Measurements from ENCODE around the gene KLHL40.

Gene KLHL40

DNA sequence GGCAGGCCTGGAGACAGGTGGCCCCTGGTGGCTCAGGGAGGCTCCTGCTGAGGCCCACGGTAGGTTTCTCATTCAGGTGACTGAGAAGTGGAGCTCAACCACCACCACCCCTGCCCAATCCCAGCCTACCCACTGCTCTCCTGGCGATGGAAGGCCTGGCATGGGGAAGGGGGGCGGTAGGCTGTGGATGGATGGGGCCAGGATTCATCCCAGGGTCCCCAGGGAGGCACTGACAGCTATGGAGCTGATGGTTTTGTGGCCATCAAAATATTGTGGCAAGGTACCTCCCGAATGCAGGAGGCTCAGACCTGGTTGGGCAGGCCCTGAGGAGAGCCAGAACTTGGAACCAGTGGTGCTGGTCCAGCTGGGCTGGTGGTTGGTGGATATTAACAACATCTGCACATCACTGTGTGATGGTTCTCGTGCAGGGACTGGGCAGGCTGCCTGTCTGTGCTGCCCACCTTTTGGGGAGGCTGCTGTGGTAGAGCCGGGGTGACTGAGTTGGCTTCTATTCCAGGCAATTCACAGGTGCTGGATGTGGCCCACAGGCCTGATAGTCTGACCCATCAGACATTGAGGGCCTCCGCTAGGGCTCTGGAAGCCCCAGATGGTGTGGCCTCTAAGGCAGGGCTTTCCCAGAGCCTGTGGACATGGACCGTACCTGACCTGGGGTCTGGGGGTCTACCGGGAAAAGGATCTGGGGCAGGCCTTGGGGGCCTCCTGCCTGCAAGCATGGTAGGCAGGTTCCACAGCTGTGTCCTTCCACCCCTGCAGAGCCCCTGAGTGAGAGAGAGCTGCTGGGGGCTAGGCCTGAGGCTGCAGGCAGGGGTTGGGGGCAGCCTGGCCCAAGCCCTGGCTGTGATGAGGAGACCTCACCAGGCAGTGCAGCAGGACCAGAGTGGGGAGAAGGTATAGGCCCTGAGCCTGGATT is 28.4 kb upstream of the KLHL40 start:
- no peak for DNase-seq (ENCODE audit: extremely low read depth in 1 of 2, low read depth in 1 of 2)

- no peak for DNase-seq (ENCODE audit: extremely low read depth in 1 of 2, low read depth in 1 of 2)
These were observed 27.7 kb upstream of the KLHL40 start for GRCh38 chr3:42657675-42658074.

- no peak for DNase-seq (ENCODE audit: extremely low read depth in 1 of 2, low read depth in 1 of 2)
These were observed 27.1 kb upstream of the KLHL40 start for GRCh38 chr3:42658091-42658770.

DNA sequence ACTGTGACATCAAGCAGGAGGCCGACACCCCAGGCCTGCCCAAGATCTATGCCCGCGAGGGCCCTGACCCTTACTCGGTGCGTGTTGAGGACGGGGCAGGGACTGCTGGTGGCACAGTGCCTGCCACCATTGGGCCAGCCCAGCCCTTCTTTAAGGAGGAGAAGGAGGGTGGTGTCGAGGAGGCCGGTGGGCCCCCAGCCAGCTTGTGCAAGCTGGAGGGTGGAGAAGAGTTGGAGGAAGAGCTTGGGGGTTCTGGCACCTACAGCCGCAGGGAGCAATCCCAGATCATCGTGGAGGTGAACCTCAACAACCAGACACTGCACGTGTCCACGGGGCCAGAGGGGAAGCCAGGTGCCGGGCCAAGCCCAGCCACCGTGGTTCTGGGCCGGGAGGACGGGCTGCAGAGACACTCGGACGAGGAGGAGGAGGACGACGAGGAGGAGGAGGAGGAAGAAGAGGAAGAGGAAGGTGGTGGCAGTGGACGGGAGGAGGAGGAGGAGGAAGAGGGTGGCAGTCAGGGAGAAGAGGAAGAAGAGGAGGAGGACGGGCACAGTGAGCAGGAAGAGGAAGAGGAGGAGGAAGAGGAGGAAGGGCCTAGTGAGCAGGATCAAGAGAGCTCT is 26.5 kb upstream of the KLHL40 start:
- DNase-seq (ENCODE audit: extremely low read depth in 1 of 2, low read depth in 1 of 2): no peak

DNA sequence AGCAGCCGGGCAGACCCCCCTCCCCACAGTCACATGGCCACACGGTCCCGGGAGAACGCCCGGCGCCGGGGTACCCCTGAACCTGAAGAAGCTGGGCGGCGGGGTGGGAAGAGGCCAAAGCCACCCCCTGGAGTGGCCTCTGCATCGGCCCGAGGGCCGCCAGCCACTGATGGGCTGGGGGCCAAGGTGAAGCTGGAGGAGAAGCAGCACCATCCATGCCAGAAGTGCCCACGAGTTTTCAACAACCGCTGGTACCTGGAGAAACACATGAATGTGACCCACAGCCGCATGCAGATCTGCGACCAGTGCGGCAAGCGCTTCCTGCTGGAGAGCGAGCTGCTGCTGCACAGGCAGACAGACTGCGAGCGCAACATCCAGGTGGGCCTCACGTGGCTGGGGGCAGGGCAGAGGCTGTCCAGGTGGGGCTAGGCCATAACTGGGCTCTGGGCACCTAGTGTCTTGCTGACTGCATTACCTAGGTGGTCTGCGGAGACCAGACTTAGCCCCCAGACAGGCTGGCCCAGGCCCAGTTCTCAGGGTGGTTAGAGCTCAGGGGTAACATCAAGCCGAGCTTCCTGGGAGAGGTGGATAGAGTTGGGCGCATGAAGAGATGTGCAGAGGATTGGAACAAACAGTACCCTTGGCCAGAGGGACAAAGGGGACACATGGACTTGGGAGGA is 25.7 kb upstream of the KLHL40 start:
- no peak for DNase-seq (ENCODE audit: extremely low read depth in 1 of 2, low read depth in 1 of 2)

- no peak for DNase-seq (ENCODE audit: extremely low read depth in 1 of 2, low read depth in 1 of 2)
These were observed 25.1 kb upstream of the KLHL40 start for GRCh38 chr3:42660131-42660715.

GRCh38 chr3:42660898-42661297 is 24.4 kb upstream of the KLHL40 start:
- DNase-seq (ENCODE audit: extremely low read depth in 1 of 2, low read depth in 1 of 2): no peak

GRCh38 chr3:42661593-42662022 is 23.7 kb upstream of the KLHL40 start:
- DNase-seq (ENCODE audit: extremely low read depth in 1 of 2, low read depth in 1 of 2): no peak

DNA sequence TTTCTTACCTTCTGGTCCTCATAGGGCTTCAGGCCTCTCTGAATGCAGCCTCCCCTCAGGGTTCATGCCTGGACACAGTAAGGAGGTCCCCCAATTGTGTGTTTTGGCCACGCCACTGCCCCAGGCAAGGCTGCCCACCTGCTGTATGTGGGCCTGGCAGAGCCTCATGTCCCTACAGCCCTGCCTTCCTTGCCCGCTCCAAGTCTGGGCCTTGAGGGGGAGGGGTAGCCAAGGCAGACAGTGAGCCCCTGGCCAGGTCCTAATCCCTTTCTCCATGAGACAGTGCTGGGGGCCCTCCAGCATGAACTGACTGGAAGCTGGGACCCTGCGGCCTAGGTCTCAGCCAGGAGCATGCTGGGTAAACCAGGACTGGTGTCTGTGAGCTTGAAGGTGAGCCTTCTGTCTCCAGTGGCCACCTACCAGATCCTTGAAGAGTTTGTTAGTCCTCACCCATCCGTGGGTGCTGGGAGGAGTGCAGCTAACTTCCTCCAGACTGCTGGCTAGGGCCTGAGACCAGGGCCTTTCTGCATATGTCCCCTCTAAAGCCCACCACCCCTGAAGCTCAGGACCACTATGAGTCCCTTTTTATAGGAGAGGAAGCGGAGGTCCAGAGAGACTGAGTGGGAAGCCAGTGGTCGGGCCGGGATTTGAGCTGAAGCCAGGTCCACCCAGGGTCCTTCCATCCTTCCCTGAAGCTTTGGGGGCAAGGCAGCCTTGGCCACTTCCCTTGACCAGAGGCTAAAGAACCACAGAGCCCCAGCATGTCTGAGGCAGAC is 23.1 kb upstream of the KLHL40 start:
- DNase-seq (ENCODE audit: extremely low read depth in 1 of 2, low read depth in 1 of 2): no peak

DNA sequence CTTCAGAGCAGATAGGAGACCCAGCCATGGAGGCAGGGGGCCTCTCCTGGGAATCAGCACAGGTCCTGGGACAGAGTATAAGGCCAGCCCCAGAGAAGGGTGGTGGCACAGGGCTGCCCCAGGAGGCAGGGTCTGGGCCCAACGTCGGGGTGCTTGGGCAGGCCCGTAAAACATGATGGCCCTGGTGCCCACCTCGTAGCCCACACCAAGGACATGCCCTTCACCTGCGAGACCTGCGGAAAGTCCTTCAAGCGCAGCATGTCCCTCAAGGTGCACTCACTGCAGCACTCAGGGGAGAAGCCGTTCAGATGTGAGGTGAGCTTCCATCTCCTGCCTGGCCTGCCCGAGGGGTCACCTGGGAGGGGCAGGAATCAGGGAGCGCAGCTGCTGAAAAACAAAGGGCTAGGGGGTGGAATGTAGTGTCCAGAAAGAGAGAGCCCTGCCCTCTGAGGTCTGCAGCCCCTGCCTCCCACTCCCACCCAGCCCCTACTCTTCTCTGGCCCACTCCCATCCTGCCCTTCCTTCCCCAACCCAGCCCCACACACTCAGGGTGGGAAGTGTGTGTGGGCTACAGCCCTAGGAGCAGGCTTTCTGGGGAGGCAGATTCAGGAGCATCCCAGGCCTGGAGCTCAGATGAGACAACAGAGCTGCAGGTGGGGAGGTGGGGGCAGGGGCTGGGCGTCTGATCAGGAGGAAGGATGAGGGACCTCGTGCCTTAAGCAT is 22.4 kb upstream of the KLHL40 start:
- no peak for DNase-seq (ENCODE audit: extremely low read depth in 1 of 2, low read depth in 1 of 2)

DNA sequence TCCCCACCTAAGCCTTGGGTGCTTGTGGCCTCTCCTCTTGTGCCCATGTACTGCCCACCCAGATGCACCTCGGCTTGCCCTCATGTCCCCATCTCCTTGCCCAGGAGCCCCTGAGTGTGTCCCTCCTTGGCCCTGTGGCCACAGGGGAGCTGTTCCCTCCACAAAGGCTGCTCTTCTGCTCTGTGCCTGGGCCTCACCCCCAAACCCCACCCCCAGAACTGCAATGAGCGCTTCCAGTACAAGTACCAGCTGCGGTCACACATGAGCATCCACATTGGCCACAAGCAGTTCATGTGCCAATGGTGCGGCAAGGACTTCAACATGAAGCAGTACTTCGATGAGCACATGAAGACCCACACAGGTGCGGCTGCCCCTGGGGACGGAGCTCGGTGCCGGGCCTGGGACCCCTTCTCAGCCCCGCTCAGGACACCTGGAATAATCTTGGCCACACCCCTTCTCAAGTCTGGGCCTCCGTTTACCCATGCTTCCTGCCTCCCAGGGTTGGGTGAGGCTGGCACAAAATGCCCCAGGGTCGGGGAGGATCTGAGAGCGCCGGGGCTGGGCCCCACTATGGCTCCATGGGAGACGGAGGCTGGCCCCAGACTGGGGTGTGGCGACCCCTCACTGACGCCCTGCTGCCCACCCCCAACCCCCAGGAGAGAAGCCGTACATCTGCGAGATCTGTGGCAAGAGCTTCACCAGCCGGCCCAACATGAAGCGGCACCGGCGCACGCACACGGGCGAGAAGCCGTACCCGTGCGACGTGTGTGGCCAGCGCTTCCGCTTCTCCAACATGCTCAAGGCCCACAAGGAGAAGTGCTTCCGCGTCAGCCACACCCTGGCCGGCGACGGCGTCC is 21.5 kb upstream of the KLHL40 start:
- no peak for DNase-seq (ENCODE audit: extremely low read depth in 1 of 2, low read depth in 1 of 2)

DNA sequence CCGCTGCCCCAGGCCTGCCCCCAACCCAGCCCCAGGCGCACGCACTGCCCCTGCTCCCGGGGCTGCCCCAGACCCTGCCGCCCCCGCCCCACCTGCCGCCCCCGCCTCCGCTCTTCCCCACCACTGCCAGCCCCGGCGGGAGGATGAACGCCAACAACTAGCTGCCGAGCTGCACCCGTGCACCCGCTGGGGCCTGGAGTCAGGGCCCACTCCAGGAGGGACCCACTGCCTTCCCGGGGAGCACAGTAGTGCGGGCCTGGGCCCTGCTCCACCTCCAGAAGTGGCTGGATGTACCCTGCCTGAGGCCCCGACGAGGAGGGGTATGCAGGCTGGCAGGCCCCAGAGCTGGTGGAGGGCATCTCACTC is 20.9 kb upstream of the KLHL40 start:
- DNase-seq (ENCODE audit: extremely low read depth in 1 of 2, low read depth in 1 of 2): no peak

DNA sequence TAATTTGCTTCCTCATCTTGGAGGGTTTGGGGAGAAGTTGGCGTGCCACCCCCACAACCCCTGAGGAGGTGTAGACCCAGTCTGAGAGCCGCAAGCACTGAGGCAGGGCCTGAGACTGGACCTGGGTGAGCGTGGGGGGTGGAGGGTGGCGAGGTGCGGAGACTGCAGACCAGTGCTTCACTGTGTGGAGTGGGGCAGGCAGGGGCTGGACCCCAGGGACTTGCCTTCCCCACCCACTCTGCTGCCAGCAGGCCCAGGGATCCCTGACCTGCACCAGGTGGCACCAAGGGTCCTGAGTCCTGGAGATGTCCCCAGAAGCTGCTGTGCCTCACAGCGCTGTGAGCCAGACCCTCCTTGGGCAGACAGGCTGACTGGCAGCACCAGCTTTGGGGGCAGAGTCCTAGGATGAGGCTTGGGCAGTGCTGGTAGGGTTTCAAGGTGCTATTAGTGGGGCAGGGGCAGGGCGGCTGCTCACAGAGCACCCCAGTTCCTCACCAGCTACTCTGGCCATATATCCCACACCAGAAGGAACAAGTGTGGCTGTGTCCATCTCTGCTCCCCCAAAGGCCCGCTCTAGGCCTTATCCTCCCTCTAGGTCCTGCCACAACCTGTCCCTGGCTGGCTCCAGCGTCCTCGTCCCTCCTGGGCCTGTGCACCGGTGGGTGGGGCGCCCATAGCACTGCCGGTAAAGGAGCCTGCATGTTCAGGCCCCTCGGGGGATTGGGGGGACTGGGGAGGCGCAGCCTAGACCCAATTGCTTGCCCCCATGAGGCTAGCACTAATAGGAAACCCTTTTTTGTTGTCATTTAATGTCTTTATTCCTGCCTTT is 20.1 kb upstream of the KLHL40 start:
- no peak for DNase-seq (ENCODE audit: extremely low read depth in 1 of 2, low read depth in 1 of 2)

DNA sequence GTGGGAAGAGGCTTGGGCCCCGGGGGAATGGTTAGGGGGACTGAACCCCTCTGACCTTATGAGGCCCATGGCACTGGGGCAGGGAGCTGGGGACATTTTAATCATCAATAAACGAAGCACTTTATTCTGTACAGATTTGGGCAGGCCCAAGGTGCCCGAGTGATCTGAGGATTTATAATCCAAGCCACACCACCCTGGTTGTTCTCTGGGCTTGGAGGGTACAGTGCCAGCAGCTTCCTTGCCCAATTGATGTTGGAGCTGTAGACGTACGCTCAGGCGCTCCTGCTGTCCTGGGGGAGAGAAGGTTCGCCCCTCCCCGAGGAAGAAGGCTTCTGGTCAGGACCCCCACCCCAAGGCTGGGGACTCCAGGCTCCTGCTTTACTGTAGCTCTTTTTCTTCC is 19.3 kb upstream of the KLHL40 start:
- no peak for DNase-seq (ENCODE audit: extremely low read depth in 1 of 2, low read depth in 1 of 2)

DNA sequence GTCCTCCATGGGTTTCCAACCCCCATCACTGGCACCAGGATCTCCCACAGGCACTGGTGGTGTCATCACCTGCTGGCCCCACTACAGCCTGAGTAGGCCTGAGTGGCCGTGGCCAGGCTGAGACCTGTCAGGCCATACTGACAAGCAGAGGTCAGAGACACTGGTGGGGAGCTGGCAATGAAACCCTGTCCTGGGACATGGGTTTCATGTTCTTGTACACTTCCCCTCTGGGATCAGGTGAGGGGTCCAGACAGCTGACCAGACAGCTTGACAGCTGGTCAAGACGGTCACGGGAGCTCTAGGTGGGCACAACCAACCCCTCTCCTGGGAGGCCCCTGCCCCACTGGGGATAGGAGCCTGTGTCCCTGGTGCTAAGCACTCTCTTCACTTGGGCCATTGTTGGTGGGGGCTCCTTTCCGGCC is 18.7 kb upstream of the KLHL40 start:
- DNase-seq (ENCODE audit: extremely low read depth in 1 of 2, low read depth in 1 of 2): no peak

- DNase-seq (ENCODE audit: extremely low read depth in 1 of 2, low read depth in 1 of 2): no peak
These were observed 18.2 kb upstream of the KLHL40 start for GRCh38 chr3:42667096-42667522.

DNA sequence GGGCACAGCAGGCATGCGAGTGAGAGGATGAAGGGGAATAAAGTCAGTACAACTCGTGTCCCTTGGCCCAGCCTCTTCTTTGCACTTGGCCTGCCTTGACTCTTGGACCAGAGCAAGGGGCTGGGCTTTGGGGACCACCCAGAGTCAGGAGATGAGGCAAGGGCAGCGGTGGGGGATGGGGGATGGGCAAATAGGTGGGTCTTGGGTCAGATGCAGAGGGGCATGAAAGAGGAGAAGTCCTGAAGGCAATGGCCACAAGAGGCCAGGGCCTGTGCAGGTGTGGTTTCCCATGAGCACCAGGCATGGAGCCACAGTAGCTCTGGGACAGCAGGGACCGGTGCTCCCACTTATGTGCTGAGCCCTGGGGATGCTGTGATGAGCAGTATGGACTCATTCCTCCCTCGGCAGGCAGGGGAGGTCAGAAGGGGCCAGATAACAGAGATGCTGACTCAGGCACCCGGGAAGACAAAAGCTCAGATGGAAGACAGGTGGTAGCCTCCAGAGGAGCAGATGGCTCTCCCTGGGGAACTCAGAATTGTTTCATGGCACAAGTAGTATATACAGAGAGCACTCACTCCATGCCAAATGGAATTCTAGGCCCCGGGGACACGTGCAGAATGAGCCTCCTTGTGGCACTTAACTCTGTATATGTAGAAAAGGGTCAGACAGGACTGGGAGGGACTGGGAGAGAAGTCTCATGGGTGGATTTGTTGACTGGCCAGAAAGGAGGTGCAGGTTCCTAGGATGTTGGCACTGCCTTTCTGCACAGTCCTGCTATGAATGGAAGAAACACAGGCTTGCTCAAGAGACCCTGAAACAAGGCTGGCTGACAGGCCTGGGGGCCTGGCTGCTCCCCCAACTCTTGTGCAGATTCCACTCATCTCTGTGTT is 17.6 kb upstream of the KLHL40 start:
- no peak for DNase-seq (ENCODE audit: extremely low read depth in 1 of 2, low read depth in 1 of 2)

Data from stimulated activated CD8-positive, alpha-beta memory T cell treated with anti-CD3 and anti-CD28 coated beads, Interleukin-7, amount 100 ng/mL, for 48 hours (primary cell).